ENCODE results near the gene LDHD.

GRCh38 chr16:75105306-75106061, 11.1 kb downstream of the LDHD start:
- no peak for TF ChIP-seq CTCF (IDR thresholded peaks at IDR 0.05)
- TF ChIP-seq POLR2A (IDR thresholded peaks at IDR 0.05): no peak
- no peak for TF ChIP-seq EP300 (IDR thresholded peaks at IDR 0.05)
